ENCODE data around the gene IL13RA2.

GRCh38 chrX:115040417-115040816 is 23.0 kb upstream of the IL13RA2 start:
- no peak for TF ChIP-seq CTCF (conservative IDR thresholded peaks at IDR 0.05; ENCODE audit: low read length)
- TF ChIP-seq EZH2phosphoT487 (IDR thresholded peaks at IDR 0.05; ENCODE audit: borderline replicate concordance): no peak

All from Loucy (cell line).